ENCODE data around the gene PURA. TPM values are rescaled to one million over a fixed set of nuclear protein-coding genes. Genes with fewer than 3 reads are reported as not detected.

Gene PURA
- total RNA-seq, 4 donors from 2014 or later: 35.1 to 56.8 (median 42.5) TPM

GRCh38 chr5:140109018-140109758 is 4.7 kb upstream of the PURA start:
- DNase-seq (ENCODE audit: low spot score in 2 of 2): no peak
- 55% methylated on average over 24 of the region's 24 CpGs for WGBS, 2 donors
- H3K36me3 ChIP-seq: no peaks in the 10 kb centered on the region
- H3K9me3 ChIP-seq: no peaks in the 10 kb centered on the region
- TF ChIP-seq CTCF (IDR thresholded peaks at IDR 0.05): no peak
- no peak for TF ChIP-seq EP300 (IDR thresholded peaks at IDR 0.05)
- no peak for TF ChIP-seq POLR2A (IDR thresholded peaks at IDR 0.05)
- H3K4me3 ChIP-seq: peak overlapping the region; percentile 74 to 85 (median 82)
- peaks cover 0 to 60% (median 35%) of the 10 kb centered on the region in 4 donors for H3K4me1 ChIP-seq
- H3K27me3 ChIP-seq: no peaks in the 10 kb centered on the region
- H3K27ac ChIP-seq: peak overlapping the region in 3 of 4 donors; percentile 95 to 100 (median 100)

- Histone ChIP-seq H3K27ac (peak overlapping the region in 1 of 4 donors; percentile 100), H3K9me3 (no peaks in the 10 kb centered on the region), H3K27me3 (no peaks in the 10 kb centered on the region), H3K4me1 (peaks cover 0 to 64% (median 36%) of the 10 kb centered on the region in 4 donors), H3K36me3 (no peaks in the 10 kb centered on the region), H3K4me3 (no peak overlapping the region)
- DNase-seq (ENCODE audit: low spot score in 2 of 2): no peak
- TF ChIP-seq CTCF (IDR thresholded peaks at IDR 0.05) (no peak), EP300 (IDR thresholded peaks at IDR 0.05) (no peak), POLR2A (IDR thresholded peaks at IDR 0.05) (no peak)
- WGBS, 2 donors: 72 to 77% methylated on average over 2 of the region's 2 CpGs
These were observed 3.9 kb upstream of the PURA start for GRCh38 chr5:140109759-140110645.

- H3K27ac ChIP-seq: peak overlapping the region in 1 of 4 donors; percentile 97
- H3K27me3 ChIP-seq: no peaks in the 10 kb centered on the region
- no peak overlapping the region for H3K4me3 ChIP-seq
- TF ChIP-seq POLR2A (IDR thresholded peaks at IDR 0.05) (no peak), EP300 (IDR thresholded peaks at IDR 0.05) (no peak), CTCF (IDR thresholded peaks at IDR 0.05) (no peak)
- DNase-seq (ENCODE audit: low spot score in 2 of 2): no peak
- 42 to 51% methylated on average over 1 of the region's 1 CpG for WGBS, 2 donors
- no peaks in the 10 kb centered on the region for H3K36me3 ChIP-seq
- no peaks in the 10 kb centered on the region for H3K9me3 ChIP-seq
- peaks cover 0 to 70% (median 41%) of the 10 kb centered on the region in 4 donors for H3K4me1 ChIP-seq
These were observed 3.3 kb upstream of the PURA start for GRCh38 chr5:140110646-140110957.

GRCh38 chr5:140111011-140111858 is 2.7 kb upstream of the PURA start:
- TF ChIP-seq POLR2A (IDR thresholded peaks at IDR 0.05) (no peak), CTCF (IDR thresholded peaks at IDR 0.05) (no peak), EP300 (IDR thresholded peaks at IDR 0.05) (no peak)
- 70% methylated on average over 18 of the region's 18 CpGs for WGBS, 2 donors
- H3K27me3 ChIP-seq: no peaks in the 10 kb centered on the region
- H3K4me3 ChIP-seq: no peak overlapping the region
- H3K4me1 ChIP-seq: peaks cover 0 to 73% (median 45%) of the 10 kb centered on the region in 4 donors
- no peak for DNase-seq (ENCODE audit: low spot score in 2 of 2)
- no peaks in the 10 kb centered on the region for H3K36me3 ChIP-seq
- peak overlapping the region in 1 of 4 donors; percentile 97 for H3K27ac ChIP-seq
- H3K9me3 ChIP-seq: no peaks in the 10 kb centered on the region
